ENCODE data around the gene DPYSL5.

Gene DPYSL5

DNA sequence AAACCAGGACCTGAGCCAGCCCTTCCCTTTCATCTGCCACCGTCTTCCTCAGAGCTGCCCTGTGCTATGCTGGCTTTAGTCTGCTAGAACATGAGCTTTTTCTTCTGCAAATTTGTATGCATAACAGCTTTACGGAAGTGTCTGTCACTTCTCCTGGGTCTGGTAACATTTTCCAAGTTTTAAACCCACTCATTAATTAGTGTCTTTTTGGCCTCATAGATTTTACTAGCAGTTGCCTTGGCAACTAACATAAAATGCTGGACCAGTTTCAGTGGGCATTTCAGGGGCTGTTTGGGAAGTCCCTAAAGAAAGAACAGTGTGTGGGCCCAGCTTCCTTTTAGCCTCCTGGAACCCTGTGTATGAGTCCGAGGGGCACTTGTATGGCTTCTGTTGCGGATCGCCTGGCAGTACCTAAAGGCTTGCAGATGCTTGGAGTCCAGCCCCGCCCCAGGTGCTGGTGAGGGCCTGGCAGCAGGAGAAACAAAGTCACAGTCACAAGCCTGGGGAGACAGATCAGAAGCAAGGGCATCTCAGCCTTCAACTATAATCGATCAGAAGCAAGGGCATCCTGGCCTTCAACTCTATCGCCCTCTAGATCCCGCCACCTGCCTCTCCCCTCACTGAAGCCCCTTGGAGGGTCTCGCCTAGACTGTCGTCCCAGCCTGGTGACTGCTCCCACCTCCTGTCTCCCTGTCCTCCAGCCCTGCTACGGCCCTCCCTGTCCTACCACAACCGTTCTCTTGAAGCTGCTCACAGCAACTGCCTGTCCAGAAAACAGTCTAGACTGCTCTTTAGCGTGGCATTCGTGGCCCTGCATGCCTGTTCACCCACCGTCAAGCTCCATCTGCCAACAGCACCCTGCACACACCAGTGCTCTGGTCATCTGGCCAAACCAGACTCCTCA, 85.8 kb downstream of the DPYSL5 start:
- DNase-seq (ENCODE audit: low spot score): no peak

DNA sequence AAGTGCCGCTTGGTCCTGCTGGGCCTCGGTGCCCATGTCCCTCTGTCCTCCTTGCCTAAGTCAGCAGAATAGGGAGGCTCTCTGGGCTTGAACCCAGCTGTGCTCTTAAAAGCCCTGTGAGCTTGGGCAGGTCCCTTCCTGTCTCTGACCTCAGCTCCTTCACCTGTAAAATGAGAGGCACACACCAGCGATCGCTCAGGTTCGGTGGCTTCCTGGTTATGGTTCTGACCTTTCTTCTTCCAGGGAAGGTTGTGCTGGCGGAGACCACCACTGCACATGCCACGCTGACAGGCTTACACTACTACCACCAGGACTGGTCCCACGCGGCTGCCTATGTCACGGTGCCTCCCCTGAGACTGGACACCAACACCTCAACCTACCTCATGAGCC, 86.4 kb downstream of the DPYSL5 start:
- no peak for DNase-seq (ENCODE audit: low spot score)

DNA sequence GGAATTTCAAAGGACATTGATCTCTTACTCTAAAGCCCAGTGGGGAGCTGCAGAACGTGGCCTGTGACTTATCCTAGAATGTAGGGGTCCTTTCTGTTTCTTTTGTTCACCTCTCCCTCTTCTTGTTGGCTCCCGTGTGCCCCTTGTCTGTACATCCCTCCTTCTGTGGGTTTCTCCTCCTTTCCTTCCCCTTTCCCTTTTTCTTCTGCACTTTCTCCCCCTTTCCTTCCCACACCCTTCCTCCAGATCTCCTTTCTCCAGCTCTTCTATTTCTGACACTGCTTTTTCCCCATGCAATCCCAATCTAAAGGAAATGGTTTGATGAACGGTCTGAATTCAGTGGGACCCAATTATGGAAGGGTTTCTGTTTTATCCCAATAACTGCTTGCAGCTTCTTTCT, 87.1 kb downstream of the DPYSL5 start:
- no peak for DNase-seq (ENCODE audit: low spot score)

DNA sequence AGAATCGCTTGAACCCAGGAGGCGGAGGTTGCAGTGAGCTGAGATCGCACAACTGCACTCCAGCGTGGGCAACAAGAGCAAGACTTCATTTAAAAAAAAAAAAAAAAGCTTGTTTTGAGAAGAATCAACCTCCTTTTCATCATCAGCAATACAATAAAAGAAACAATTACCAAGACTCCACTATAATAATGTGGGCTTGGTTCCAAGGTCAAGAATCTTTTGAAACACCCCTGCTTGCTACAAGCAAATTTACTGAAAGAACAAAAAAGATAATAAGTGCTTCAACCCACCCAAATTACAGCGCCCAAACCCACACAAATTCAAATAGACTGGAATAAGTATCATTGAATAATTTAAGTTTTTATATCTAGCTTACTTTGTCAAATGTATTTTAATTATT, 88.9 kb downstream of the DPYSL5 start:
- no peak for DNase-seq (ENCODE audit: low spot score)

DNA sequence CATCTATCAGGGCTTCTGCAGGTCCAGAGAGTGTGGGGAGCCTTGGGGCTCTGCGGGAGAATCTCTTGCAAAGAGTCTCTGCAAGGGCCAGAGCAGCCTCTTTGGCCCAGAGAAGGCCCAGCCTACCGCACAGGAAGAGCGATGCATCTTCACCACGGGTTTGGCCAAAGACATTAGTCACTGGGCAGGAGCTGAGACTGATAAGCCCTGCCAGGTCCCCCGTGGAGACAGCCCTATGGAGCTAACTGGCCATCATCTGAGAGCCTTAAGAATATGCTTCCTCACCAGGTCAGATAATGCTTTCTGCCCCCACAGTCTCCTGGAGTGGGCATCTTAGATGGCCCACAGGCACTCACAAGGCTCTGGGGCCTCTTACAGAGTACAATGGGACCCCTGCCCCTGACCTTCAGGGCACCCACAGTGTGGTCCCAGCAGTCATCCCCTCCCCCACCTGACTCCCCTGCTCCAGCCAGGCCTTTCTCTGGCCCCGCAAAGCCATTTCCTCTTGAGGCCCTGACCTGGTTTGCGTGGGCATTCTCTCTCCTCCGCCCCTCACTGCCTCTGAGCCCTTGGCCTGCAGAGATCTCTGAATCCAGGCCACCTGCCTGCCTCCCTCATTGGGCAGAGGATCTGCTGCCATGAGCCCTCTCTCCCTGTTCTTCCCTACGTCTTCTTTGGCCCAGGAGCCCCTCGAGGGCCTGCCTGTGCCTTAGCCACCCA, 90.6 kb downstream of the DPYSL5 start:
- DNase-seq (ENCODE audit: low spot score): no peak

DNA sequence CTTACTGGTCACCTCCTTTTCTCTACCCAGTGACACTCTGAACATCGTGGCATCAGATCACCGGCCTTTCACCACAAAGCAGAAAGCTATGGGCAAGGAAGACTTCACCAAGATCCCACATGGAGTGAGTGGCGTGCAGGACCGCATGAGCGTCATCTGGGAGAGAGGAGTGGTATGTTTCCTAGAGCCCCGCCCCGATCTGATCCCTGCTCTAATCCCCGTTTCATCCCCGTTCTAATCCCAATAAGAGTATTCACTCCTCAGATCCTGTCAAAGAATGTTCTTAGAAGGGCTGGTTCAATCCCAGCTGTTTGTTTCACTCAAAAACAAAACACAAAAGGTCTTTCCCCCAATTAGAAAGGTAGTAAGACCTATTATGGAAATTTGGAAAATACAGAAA, 92.1 kb downstream of the DPYSL5 start:
- no peak for DNase-seq (ENCODE audit: low spot score)

DNA sequence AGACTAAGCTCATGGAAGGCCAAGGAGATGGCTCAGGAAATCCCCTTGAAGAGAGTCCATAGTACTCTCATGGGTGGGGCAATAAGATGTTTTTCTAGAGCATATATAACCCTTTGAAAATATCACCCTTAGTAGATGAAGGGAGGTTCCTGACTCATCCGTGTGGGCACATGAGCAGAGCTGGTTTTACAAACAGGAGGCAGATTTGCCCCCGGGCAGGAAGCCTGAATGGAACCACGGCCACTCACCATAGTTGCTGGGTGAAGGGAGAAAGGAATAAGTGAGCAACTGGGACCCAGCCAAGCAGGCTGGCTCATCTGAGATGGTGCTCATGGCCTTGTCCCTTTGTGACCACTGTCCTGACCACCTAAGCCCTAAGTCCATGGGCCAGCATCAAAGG, 93.6 kb downstream of the DPYSL5 start:
- DNase-seq (ENCODE audit: low spot score): no peak

DNA sequence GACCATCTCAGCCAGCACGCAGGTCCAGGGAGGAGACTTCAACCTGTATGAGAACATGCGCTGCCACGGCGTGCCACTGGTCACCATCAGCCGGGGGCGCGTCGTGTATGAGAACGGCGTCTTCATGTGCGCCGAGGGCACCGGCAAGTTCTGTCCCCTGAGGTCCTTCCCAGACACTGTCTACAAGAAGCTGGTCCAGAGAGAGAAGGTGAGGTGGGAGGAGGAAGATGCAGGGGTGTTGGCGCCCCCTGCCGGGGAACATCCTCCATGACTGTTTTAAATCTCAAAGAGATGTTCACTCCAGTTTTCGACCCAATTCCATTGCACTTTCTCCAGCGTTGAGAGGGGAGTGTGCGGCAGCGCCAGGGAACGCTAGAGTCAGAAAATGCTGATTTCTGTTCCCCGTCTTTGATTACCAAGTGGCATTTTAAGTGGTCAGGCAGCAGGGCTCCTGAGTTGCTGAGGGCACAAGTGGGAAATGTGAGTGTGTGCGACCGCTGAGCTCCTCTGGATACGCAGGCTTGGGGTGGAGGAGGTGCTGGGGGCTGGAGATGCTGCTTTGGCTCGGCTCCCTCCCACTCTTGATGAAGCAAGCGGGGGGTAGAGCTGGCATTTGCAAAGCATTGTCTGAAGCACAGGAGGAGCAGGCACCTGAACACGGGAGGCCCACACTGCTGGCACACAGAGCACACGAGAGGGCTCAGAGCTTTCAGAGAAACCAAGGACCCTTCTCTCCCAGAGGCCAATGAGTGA, 94.8 kb downstream of the DPYSL5 start:
- peak; percentile 45 for DNase-seq (ENCODE audit: low spot score)

DNA sequence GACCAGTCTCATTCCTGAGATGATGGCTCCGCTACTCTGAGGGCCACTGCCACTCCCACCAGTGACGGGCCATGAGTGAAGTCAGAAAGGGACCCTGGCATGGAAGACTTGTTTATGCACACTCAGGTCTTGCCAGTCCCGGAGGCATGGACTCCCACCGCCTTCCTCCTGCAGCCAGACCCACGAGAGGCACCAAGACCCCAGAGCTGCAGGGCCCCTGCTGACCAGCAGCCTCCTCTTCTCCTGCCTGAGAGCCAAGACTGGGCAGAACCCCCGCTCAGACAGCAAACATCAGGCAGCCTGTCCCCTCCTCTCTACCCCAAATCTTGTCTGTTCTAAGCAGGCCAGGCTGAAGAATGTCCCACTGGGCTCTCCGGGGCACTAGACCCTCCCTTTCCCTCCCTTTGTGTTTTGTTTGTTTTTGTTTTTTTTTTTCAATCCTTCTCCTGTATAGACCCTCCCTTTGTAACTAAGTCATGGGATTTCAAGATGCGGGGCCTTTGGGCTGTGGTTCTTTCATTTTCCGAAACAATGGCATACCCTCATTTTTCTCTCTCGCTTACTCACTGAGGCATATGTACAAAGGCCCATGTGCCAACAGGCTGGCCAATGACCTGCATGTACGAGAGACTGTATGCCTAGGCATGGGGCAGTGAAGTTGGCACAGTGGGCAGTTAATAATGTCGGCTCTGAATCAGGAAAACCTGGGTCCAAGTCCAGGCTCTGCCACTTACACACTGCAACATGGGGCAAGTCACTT, 98.2 kb downstream of the DPYSL5 start:
- DNase-seq (ENCODE audit: low spot score): no peak

DNA sequence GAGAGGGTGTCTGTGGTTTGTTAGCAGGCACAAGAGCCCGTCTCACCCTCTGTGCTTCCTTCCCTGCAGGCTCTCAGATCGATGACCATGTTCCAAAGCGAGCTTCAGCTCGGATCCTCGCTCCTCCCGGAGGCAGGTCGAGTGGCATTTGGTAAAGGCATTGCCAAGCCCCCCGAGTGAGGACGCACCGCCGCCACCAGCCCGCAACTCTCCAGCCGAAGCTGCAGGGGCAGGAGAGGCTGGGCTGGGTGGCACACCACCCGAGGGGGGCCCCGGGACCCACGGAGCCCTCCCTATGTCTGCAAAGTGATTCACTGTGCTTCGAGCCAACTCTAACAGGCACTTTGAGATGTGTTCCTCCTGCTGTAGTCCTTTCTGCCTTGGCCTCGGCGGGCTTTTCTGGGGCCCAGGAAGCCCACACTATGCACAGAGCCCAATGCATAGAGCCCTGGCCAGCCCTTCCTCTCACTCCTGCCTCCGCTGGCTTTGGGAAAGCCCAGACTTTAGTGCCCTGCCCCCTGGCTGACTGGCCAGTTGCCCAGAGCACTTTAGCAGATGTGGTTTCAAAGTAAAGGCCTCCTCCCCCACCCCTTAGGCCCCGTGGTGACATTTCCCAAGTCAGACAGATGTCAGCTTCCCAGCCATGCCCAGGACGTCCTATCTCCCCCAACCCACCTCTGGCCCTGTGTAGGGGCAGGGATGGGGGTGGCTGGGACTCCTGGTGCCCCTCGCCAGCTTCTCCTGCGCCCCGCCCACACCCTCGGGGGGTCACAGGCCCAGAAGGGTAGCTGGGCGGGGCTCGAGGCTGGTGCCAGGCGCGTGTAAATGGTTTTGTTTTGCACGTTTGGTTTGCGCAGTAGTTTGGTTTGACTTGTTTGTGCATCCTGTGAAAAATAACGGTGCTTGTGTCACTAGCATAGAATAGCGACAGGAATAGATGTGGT, 99.2 kb downstream of the DPYSL5 start:
- no peak for DNase-seq (ENCODE audit: low spot score)

DNA sequence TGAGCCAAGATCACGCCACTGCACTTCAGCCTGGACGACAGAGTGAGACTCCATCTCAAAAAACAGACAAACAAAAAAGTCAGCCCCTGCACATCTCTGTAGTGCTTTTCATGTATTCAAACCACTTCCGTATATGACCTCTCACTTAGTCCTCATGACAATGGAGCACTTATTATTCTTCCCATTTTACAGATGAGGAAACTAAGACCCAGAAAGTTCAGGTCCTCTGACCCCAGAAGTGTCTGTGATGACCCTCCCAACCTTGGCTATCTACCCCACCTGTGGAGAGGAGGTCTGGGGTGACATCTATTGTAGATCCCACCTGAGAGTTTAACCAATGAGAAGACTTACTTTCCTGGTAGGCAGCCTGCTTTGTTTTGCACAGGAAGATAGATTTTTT, 100.9 kb downstream of the DPYSL5 start:
- DNase-seq (ENCODE audit: low spot score): no peak

DNA sequence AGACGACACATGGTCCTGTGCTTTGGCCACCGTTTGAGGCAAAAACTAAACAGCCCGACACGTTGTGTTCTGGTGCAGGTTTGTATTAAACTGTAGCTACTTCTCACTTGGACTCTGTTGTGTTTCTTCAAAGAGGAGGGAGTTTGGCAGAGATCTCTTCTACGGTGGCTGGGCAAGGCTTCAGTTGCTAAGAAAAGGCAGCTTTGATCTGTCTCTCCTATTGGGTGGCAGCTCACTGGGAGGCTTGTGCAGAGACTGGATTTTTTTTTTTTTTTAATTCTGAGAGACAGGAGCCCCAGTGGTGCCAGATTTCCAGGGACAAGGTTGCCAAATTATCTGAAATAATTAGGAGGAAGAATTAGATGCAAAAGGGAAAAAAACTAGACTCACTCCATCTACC, 102.3 kb downstream of the DPYSL5 start:
- DNase-seq (ENCODE audit: low spot score): no peak

DNA sequence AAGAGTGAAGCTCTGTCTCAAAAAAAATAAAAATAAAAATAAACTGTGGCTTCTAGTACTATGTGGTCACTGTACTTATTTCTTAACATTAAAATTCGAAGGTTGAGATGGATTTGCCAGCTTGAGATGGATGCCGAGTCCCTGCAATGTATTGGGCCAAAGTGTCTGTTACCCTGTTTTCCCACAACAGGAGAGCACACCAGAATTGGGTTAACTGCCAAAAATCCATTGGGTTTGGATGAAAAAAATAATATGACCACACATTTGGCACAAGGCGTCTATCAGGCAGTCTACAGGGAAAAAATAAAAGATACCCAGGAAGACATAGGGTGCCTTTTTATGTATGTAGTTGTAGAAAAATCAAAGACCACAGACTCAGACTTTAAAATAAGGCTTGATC, 103.3 kb downstream of the DPYSL5 start:
- DNase-seq (ENCODE audit: low spot score): no peak

DNA sequence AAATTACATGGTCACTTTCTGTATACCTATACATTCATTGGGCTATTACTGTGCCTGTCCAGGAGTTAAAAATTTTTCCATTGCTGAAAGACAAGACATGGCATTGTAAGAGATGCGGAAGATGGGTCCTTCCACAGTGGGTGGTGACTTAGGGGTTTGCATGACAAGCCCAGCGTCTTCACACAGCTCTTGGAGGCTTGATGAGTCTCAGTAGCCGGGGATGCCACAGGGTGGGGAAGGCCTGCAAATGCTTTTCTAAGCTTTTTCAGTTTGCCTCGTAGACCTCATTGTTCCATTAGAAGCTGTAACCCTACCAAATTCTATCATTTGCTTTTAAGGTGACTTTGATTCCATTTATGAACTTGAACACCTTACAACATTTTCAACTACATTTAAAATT, 104.4 kb downstream of the DPYSL5 start:
- no peak for DNase-seq (ENCODE audit: low spot score)

DNA sequence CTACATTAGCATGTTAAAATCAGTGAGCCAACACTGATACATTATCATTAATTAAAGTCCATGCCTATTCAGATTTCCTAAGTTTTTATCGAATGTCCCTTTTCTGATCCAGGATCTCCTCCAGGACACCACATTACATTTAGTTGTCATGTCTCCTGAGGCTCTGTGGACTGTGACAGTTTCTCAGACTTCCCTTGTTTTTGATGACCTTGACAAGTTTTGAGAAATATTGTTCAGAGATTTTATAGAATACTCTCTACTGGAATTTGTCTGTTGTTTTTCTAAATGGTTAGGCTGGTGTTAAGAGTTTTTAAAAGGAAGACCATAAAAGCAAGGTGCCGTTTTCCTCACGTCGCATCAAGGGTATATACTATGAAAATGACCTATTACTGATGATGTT, 106.2 kb downstream of the DPYSL5 start:
- no peak for DNase-seq (ENCODE audit: low spot score)

DNA sequence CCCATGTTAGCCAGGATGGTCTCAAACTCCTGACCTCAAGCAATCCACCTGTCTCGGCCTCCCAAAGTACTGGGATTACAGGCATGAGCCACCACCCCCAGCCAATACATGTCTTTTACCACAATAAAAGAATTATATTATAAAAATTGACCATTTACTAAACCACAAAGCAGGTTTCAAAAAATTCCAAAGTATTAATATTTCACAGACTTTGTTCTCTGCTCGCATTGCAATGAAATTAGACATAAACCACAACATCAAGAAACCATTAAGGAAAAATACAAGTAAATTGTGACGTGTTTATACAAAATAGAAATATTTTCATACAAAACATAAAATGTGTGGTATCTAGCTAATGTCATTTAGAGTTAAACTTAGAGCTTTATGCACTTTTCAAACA, 109.1 kb downstream of the DPYSL5 start:
- no peak for DNase-seq (ENCODE audit: low spot score)

DNA sequence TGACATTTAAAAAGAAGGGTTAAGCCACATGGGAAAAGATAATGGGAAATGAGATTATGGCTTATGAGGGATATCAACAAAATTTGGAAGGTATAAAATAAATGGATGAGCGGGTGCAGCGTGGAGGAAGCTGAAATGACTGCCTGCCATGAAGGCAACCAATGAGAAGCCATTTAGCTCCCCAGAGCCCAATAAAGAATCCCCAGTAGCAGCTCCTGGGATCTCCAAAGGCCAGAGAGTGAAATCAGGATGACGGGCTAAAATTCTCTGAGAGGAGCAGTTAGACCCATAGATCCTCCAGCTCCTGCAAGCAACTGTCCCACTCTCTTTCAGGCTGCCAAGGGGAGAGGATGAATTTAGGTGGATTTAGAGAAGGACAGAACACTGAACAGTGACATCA, 109.6 kb downstream of the DPYSL5 start:
- no peak for DNase-seq (ENCODE audit: low spot score)

DNA sequence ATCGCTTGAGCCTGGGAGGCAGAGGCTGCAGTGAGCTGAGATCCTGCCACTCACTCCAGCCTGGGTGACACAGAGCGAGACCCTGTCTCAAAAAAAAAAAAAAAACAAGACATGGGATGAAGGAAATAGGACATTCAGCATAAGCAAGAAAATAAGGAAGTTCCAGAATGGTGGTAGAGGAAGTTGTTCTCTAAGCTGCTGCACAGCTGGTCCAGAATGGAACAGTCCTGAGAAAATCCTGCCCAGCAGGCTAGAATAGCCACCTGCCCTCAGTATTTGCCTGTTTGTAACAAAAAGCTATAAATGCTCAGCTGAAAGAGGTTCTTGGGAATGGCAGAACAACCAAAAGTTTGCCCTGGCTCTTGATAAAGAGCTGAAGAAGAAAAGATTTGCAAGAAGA, 111.4 kb downstream of the DPYSL5 start:
- DNase-seq (ENCODE audit: low spot score): no peak

DNA sequence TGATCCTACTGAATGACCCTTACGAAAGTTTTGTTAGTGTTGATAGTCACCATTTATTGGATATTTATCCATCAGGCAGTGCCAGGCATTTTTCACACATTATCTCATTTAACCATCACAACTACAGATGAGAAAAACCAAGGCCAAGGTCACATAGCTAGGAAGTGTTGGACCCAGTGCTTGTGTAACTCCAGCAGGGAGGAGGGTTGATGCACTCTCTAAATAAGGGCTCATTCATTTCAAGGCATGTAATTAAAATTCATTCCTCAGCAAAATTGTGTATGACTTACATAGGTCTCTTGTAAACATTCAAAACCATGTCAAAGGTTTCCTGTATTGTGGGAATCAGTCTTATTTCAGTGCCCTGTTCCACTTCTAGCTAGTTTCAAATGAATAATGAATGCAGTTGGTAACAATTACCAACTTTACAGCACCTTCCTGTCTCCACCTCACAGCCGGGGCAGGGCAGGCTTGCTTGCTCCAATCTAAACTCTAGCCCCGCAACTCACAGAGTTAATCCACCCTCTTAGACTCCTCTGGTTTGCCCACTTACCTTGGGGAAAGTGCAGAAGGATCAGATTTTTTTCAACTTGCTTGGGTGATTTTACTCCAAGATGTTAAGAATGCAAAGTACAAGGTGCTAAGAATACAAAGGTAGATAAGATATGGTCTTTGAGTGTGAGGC, 116.7 kb downstream of the DPYSL5 start:
- DNase-seq (ENCODE audit: low spot score): no peak

DNA sequence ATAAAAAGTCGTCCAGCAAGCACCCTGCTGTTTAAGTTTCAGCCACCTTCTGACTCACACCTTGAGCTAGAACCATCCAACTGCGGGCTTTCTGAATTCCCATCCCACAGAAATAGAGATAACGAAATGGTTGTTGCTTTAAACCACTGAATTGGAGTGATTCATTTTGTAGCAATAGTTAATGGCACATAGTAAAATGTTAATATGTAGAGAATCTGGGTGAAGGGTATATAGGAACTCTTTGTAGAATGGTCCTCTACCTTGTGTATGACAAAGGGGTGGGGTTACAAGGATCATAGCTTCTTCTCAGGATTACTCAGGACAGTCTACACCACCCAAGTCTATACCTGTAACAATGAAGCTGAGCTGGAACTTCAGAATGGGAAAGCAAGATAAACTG, 120.1 kb downstream of the DPYSL5 start:
- DNase-seq (ENCODE audit: low spot score): no peak

Data from kidney capillary endothelial cell (primary cell).